ENCODE measurements around the gene IL25. TPM values are rescaled to one million over a fixed set of nuclear protein-coding genes. Genes with fewer than 3 reads are reported as not detected.

IL25 gene
- total RNA-seq, 1 donor from 2014 or later, result not detected

GRCh38 chr14:23405516-23406025 is 33.0 kb downstream of the IL25 start:
- DNase-seq (ENCODE audit: low spot score), result no peak
- peaks cover 5% of the 10 kb centered on the region for H3K36me3 Mint-ChIP-seq (ENCODE audit: low read depth, unreplicated experiment)
- H3K4me3 Mint-ChIP-seq (ENCODE audit: unreplicated experiment), result no peak overlapping the region
- TF ChIP-seq CTCF (IDR thresholded peaks at IDR 0.05; ENCODE audit: unreplicated experiment), result no peak
- peaks cover 11% of the 10 kb centered on the region for H3K4me1 Mint-ChIP-seq (ENCODE audit: unreplicated experiment)
- H3K27me3 Mint-ChIP-seq (ENCODE audit: unreplicated experiment), result peaks cover 20% of the 10 kb centered on the region
- no peaks in the 10 kb centered on the region for H3K9me3 Mint-ChIP-seq (ENCODE audit: unreplicated experiment)
- no peak overlapping the region for H3K27ac Mint-ChIP-seq (ENCODE audit: unreplicated experiment)

GRCh38 chr14:23406244-23406643 is 33.6 kb downstream of the IL25 start:
- no peaks in the 10 kb centered on the region for H3K9me3 Mint-ChIP-seq (ENCODE audit: unreplicated experiment)
- TF ChIP-seq CTCF (IDR thresholded peaks at IDR 0.05; ENCODE audit: unreplicated experiment), result no peak
- peaks cover 17% of the 10 kb centered on the region for H3K4me1 Mint-ChIP-seq (ENCODE audit: unreplicated experiment)
- no peak overlapping the region for H3K4me3 Mint-ChIP-seq (ENCODE audit: unreplicated experiment)
- H3K27me3 Mint-ChIP-seq (ENCODE audit: unreplicated experiment), result peaks cover 21% of the 10 kb centered on the region
- DNase-seq (ENCODE audit: low spot score), result no peak
- no peak overlapping the region for H3K27ac Mint-ChIP-seq (ENCODE audit: unreplicated experiment)
- peaks cover 7% of the 10 kb centered on the region for H3K36me3 Mint-ChIP-seq (ENCODE audit: low read depth, unreplicated experiment)

GRCh38 chr14:23406725-23407355 is 34.2 kb downstream of the IL25 start:
- H3K4me3 Mint-ChIP-seq (ENCODE audit: unreplicated experiment), result no peak overlapping the region
- no peak for TF ChIP-seq CTCF (IDR thresholded peaks at IDR 0.05; ENCODE audit: unreplicated experiment)
- peaks cover 23% of the 10 kb centered on the region for H3K4me1 Mint-ChIP-seq (ENCODE audit: unreplicated experiment)
- no peaks in the 10 kb centered on the region for H3K9me3 Mint-ChIP-seq (ENCODE audit: unreplicated experiment)
- no peak overlapping the region for H3K27ac Mint-ChIP-seq (ENCODE audit: unreplicated experiment)
- peaks cover 7% of the 10 kb centered on the region for H3K36me3 Mint-ChIP-seq (ENCODE audit: low read depth, unreplicated experiment)
- DNase-seq (ENCODE audit: low spot score), result no peak
- H3K27me3 Mint-ChIP-seq (ENCODE audit: unreplicated experiment), result peaks cover 24% of the 10 kb centered on the region

- no peak for TF ChIP-seq CTCF (IDR thresholded peaks at IDR 0.05; ENCODE audit: unreplicated experiment)
- Mint-ChIP-seq H3K36me3 (ENCODE audit: low read depth, unreplicated experiment) (peaks cover 7% of the 10 kb centered on the region), H3K4me3 (ENCODE audit: unreplicated experiment) (no peak within 1 kb of the TSS), H3K4me1 (ENCODE audit: unreplicated experiment) (peaks cover 26% of the 10 kb centered on the region), H3K27ac (ENCODE audit: unreplicated experiment) (no peak within 1 kb of the TSS), H3K9me3 (ENCODE audit: unreplicated experiment) (no peaks in the 10 kb centered on the region), H3K27me3 (ENCODE audit: unreplicated experiment) (peaks cover 26% of the 10 kb centered on the region)
- DNase-seq (ENCODE audit: low spot score), result no peak
Observed at GRCh38 chr14:23407516-23408306, 35.1 kb downstream of the IL25 start, which contains the start of gene MYH6. TSS of gene MYH6 (minus strand) at chr14:23408273. CDS start at chr14:23407223, 1,050 bp downstream.

GRCh38 chr14:23408307-23408630 is 35.7 kb downstream of the IL25 start:
- peaks cover 29% of the 10 kb centered on the region for H3K4me1 Mint-ChIP-seq (ENCODE audit: unreplicated experiment)
- H3K27ac Mint-ChIP-seq (ENCODE audit: unreplicated experiment), result no peak overlapping the region
- peaks cover 7% of the 10 kb centered on the region for H3K36me3 Mint-ChIP-seq (ENCODE audit: low read depth, unreplicated experiment)
- H3K27me3 Mint-ChIP-seq (ENCODE audit: unreplicated experiment), result peaks cover 30% of the 10 kb centered on the region
- no peak overlapping the region for H3K4me3 Mint-ChIP-seq (ENCODE audit: unreplicated experiment)
- H3K9me3 Mint-ChIP-seq (ENCODE audit: unreplicated experiment), result no peaks in the 10 kb centered on the region
- no peak for TF ChIP-seq CTCF (IDR thresholded peaks at IDR 0.05; ENCODE audit: unreplicated experiment)
- no peak for DNase-seq (ENCODE audit: low spot score)
